KMS-11 (cell line): ENCODE measurements around the gene IFT57.

Experiments used
- H2AFZ ChIP-seq: fragments of 200-600 bp; sonication (generic); 2 replicates; pipeline ENCODE4 v1.6.1; 2016; ENCODE audit warnings: antibody characterized with exemption, mixed run types, low read depth
- H3K27ac ChIP-seq: fragments of 200-600 bp; sonication (generic); 2 replicates; pipeline ENCODE4 v1.6.1; 2016; ENCODE audit warnings: mild to moderate bottlenecking, mixed run types
- H3K27me3 ChIP-seq: fragments of 200-600 bp; sonication (generic); 2 replicates; pipeline ENCODE4 v1.6.1; 2017; ENCODE audit warnings: mild to moderate bottlenecking, low read depth, mixed run types, moderate library complexity; ENCODE audit not compliant: insufficient read depth
- H3K36me3 ChIP-seq: fragments of 200-600 bp; sonication (generic); 2 replicates; pipeline ENCODE4 v1.6.1; 2017; ENCODE audit warnings: mild to moderate bottlenecking, mixed run types; ENCODE audit not compliant: insufficient read depth
- H3K4me1 ChIP-seq: fragments of 200-600 bp; sonication (generic); 2 replicates; pipeline ENCODE4 v1.6.1; 2016; ENCODE audit warnings: mild to moderate bottlenecking, low read depth, mixed run types; ENCODE audit not compliant: poor library complexity, severe bottlenecking
- H3K4me2 ChIP-seq: fragments of 200-600 bp; sonication (generic); 2 replicates; pipeline ENCODE4 v1.7.0; 2016; ENCODE audit warnings: mild to moderate bottlenecking, mixed run types
- H3K4me3 ChIP-seq: fragments of 200-600 bp; sonication (generic); IDR thresholded peaks from 2 replicates; pipeline ENCODE4 v1.6.1; 2017; ENCODE audit warnings: low read depth, low read length, mixed read lengths; ENCODE audit not compliant: insufficient read depth
- H3K79me2 ChIP-seq: fragments of 200-600 bp; sonication (generic); 2 replicates; pipeline ENCODE4 v1.6.1; 2016; ENCODE audit warnings: low read depth, mixed run types; ENCODE audit not compliant: insufficient read depth
- H3K9ac ChIP-seq: fragments of 200-600 bp; sonication (generic); 2 replicates; pipeline ENCODE4 v1.6.1; 2016; ENCODE audit warnings: mild to moderate bottlenecking, mixed run types
- H4K20me1 ChIP-seq: fragments of 200-600 bp; sonication (generic); 2 replicates; pipeline ENCODE4 v1.6.1; 2016; ENCODE audit warnings: mild to moderate bottlenecking, mixed run types; ENCODE audit not compliant: insufficient read depth
- CTCF ChIP-seq: fragments of 200-600 bp; sonication (generic); conservative IDR thresholded peaks from 2 replicates; pipeline ENCODE4 v1.6.1; 2017; ENCODE audit warnings: low read depth, mild to moderate bottlenecking, antibody characterized with exemption, low read length, moderate library complexity, mixed read lengths

The IFT57 gene

GRCh38 chr3:108218811-108219210 is 3.4 kb downstream of the IFT57 start:
- H3K9ac ChIP-seq: no peak overlapping the region
- no peaks in the 10 kb centered on the region for H3K36me3 ChIP-seq
- no peak overlapping the region for H3K4me3 ChIP-seq
- peaks cover 16% of the 10 kb centered on the region for H3K4me1 ChIP-seq
- no peak overlapping the region for H3K27ac ChIP-seq
- H3K27me3 ChIP-seq: no peaks in the 10 kb centered on the region
- H4K20me1 ChIP-seq: no peaks in the 10 kb centered on the region
- no peak overlapping the region for H3K4me2 ChIP-seq
- TF ChIP-seq CTCF: no peak
- no peaks in the 10 kb centered on the region for H3K79me2 ChIP-seq
- no peak overlapping the region for H2AFZ ChIP-seq

- H3K27ac ChIP-seq: no peak overlapping the region
- no peaks in the 10 kb centered on the region for H3K36me3 ChIP-seq
- TF ChIP-seq CTCF: no peak
- no peaks in the 10 kb centered on the region for H3K79me2 ChIP-seq
- H4K20me1 ChIP-seq: no peaks in the 10 kb centered on the region
- no peak overlapping the region for H3K9ac ChIP-seq
- no peaks in the 10 kb centered on the region for H3K27me3 ChIP-seq
- no peak overlapping the region for H3K4me3 ChIP-seq
- no peak overlapping the region for H2AFZ ChIP-seq
- H3K4me2 ChIP-seq: no peak overlapping the region
- H3K4me1 ChIP-seq: peaks cover 8% of the 10 kb centered on the region
These were observed 6.4 kb downstream of the IFT57 start for GRCh38 chr3:108215871-108216270.

DNA sequence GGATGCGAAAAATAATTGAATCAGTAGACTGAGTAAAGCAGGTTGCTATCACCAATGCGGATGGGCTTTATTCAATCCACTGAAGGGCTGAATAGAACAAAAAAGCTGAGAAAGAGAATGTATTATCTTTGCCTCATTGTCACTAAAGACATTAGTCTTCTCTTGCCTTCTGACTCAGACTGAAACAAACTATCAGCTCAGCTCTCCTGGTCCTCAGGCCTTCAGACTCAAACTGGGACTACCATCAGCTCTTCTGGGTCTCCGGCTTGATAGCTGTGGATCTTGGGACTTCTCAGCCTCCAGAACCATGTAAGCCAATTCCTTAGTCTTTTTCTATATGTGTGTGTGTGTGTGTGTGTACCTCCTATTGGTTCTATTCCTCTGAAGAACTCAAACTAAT is 12.6 kb downstream of the IFT57 start:
- TF ChIP-seq CTCF: no peak
- Histone ChIP-seq H3K79me2 (no peaks in the 10 kb centered on the region), H3K27ac (no peak overlapping the region), H3K9ac (no peak overlapping the region), H3K27me3 (no peaks in the 10 kb centered on the region), H3K4me1 (no peaks in the 10 kb centered on the region), H4K20me1 (no peaks in the 10 kb centered on the region), H3K4me3 (no peak overlapping the region), H2AFZ (no peak overlapping the region), H3K4me2 (no peak overlapping the region), H3K36me3 (no peaks in the 10 kb centered on the region)

GRCh38 chr3:108208831-108209230 is 13.4 kb downstream of the IFT57 start:
- Histone ChIP-seq H3K4me3 (no peak overlapping the region), H3K4me2 (no peak overlapping the region), H4K20me1 (no peaks in the 10 kb centered on the region), H3K9ac (no peak overlapping the region), H3K27ac (no peak overlapping the region), H3K79me2 (no peaks in the 10 kb centered on the region), H2AFZ (no peak overlapping the region), H3K27me3 (no peaks in the 10 kb centered on the region), H3K36me3 (no peaks in the 10 kb centered on the region), H3K4me1 (no peaks in the 10 kb centered on the region)
- TF ChIP-seq CTCF: no peak

GRCh38 chr3:108202834-108203233 is 19.4 kb downstream of the IFT57 start:
- Histone ChIP-seq H3K4me2 (no peak overlapping the region), H3K9ac (no peak overlapping the region), H4K20me1 (no peaks in the 10 kb centered on the region), H2AFZ (no peak overlapping the region), H3K79me2 (no peaks in the 10 kb centered on the region), H3K36me3 (no peaks in the 10 kb centered on the region), H3K27me3 (no peaks in the 10 kb centered on the region), H3K4me3 (no peak overlapping the region), H3K4me1 (no peaks in the 10 kb centered on the region), H3K27ac (no peak overlapping the region)
- no peak for TF ChIP-seq CTCF
